Myocyte (in vitro differentiated cells): Measurements from ENCODE around the gene RMND5B. TPM values are rescaled to one million over a fixed set of nuclear protein-coding genes. Genes with fewer than 3 reads are reported as not detected.
"Not testable (repeated sequence)": the region's sequence is repeated elsewhere in the genome, so short reads cannot be mapped to it uniquely, and the experiment has no call there.

Source experiments
- DNase-seq: peaks from one replicate; pipeline ENCODE4 v3.0.0-alpha.2; 2012; ENCODE audit warnings: low read depth
- polyA plus RNA-seq: library from polyadenylated mRNA; unstranded; fragments of >200 nt; gene quantifications from one replicate; pipeline ENCODE4 v1.2.1, GENCODE V29; 2012; ENCODE audit warnings: missing spikeins
- total RNA-seq: library from RNA; depleted of rRNA; stranded (reverse); fragments of >200 nt; gene quantifications from 2 replicates; pipeline ENCODE4 v1.2.3, GENCODE V29; 2014

Gene RMND5B
- total RNA-seq = 33.2 and 36.1 TPM in 2 replicates
- polyA plus RNA-seq = 21.8 TPM

GRCh38 chr5:178130576-178131445 lies at the start of gene RMND5B:
RMND5B (plus strand) TSS chr5:178131014; CDS start chr5:178138120, 7,106 bp downstream.
- peak; percentile 83 for DNase-seq

- no peak for DNase-seq
Measured at GRCh38 chr5:178081571-178082243, 49.1 kb upstream of the RMND5B start.

GRCh38 chr5:178083922-178084321 lies 46.9 kb upstream of the RMND5B start:
- no peak for DNase-seq

GRCh38 chr5:178085316-178085715 lies 45.5 kb upstream of the RMND5B start:
- DNase-seq = no peak

- no peak for DNase-seq
Measured at GRCh38 chr5:178086266-178086665, 44.5 kb upstream of the RMND5B start.

- DNase-seq = not testable (repeated sequence)
Measured at GRCh38 chr5:178087199-178087598, 43.6 kb upstream of the RMND5B start.

GRCh38 chr5:178090856-178091255 lies 40.0 kb upstream of the RMND5B start:
- no peak for DNase-seq

- DNase-seq = no peak
Measured at GRCh38 chr5:178093134-178093533, 37.7 kb upstream of the RMND5B start.

GRCh38 chr5:178094345-178094744 lies 36.5 kb upstream of the RMND5B start:
- no peak for DNase-seq

- DNase-seq = no peak
Measured at GRCh38 chr5:178098685-178099084, 32.1 kb upstream of the RMND5B start.

GRCh38 chr5:178103612-178104011 lies 27.2 kb upstream of the RMND5B start:
- DNase-seq = no peak

GRCh38 chr5:178104492-178104891 lies 26.3 kb upstream of the RMND5B start:
- peak; percentile 73 for DNase-seq

GRCh38 chr5:178106086-178106485 lies 24.7 kb upstream of the RMND5B start:
- DNase-seq = no peak

- no peak for DNase-seq
Measured at GRCh38 chr5:178106556-178107239, 24.1 kb upstream of the RMND5B start.

GRCh38 chr5:178107756-178108310 lies 23.0 kb upstream of the RMND5B start:
- DNase-seq = no peak

- no peak for DNase-seq
Measured at GRCh38 chr5:178108446-178108845, 22.4 kb upstream of the RMND5B start.

GRCh38 chr5:178108966-178109365 lies 21.8 kb upstream of the RMND5B start:
- DNase-seq = no peak

GRCh38 chr5:178110511-178110910 lies 20.3 kb upstream of the RMND5B start:
- DNase-seq = no peak

GRCh38 chr5:178111925-178112324 lies 18.9 kb upstream of the RMND5B start:
- DNase-seq = no peak

- DNase-seq = no peak
Measured at GRCh38 chr5:178112545-178112944, 18.3 kb upstream of the RMND5B start.

GRCh38 chr5:178113141-178113787 lies 17.6 kb upstream of the RMND5B start, which contains the start of gene N4BP3:
N4BP3 (plus strand) TSS chr5:178113532; CDS start chr5:178119584, 6,052 bp downstream.
- DNase-seq = peak; percentile 59
